OCI-LY3 (cell line): ENCODE results near the gene SMIM41.

Source experiments
- EZH2phosphoT487 ChIP-seq: fragments of 200-600 bp; shearing (Covaris generic); IDR thresholded peaks from 2 replicates; pipeline ENCODE4 v1.6.1; 2018; ENCODE audit warnings: antibody characterized with exemption, mixed run types, low read depth
- TF ChIP-seq, protein P1 (sequence below): fragments of 200-600, 300-600 bp; sonication (generic); IDR thresholded peaks from 2 replicates; pipeline ENCODE4 v1.5.1; 2014; ENCODE audit warnings: antibody characterized with exemption, low read length, low read depth

DNA sequence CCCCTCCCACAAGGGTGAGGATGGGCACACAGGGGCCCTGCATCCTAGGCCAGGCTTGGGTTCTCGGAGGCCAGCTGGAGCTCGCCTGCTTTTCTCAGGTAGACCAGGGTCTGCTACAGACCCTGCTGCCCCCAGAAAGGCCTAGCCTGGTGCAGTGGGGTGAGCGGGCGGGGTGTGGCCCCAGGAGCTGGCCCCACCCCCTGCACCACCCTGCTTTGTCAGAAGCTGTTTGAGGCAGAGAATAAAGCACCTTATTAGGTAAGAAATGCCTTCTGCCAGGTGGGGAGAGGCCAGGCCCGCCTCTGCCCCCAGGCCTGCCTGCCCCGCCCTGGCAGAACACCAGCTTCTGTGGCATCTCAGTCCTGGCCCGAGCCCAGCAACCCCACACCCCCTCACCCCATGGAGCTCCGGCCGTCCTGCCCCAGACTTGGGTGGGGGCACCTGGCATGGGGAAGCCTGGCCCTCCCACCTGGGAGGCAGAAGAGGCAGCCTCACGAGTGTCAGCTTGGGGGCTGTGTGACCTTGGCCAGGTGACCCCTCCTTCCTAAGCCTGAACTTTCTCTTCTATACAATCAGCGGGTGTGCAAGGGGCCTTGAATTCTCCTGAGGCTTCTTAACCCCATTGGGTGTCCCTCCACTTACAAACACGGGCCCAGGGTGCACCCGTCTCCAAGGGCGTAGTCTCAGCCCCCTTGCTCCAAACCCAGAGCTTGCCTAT, 69.1 kb downstream of the SMIM41 start:
- no peak for TF ChIP-seq EZH2phosphoT487
- TF ChIP-seq, protein P1, sequence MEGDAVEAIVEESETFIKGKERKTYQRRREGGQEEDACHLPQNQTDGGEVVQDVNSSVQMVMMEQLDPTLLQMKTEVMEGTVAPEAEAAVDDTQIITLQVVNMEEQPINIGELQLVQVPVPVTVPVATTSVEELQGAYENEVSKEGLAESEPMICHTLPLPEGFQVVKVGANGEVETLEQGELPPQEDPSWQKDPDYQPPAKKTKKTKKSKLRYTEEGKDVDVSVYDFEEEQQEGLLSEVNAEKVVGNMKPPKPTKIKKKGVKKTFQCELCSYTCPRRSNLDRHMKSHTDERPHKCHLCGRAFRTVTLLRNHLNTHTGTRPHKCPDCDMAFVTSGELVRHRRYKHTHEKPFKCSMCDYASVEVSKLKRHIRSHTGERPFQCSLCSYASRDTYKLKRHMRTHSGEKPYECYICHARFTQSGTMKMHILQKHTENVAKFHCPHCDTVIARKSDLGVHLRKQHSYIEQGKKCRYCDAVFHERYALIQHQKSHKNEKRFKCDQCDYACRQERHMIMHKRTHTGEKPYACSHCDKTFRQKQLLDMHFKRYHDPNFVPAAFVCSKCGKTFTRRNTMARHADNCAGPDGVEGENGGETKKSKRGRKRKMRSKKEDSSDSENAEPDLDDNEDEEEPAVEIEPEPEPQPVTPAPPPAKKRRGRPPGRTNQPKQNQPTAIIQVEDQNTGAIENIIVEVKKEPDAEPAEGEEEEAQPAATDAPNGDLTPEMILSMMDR = no peak
